CD14-positive monocyte (primary cell): ENCODE data around the gene ADI1. TPM values are rescaled to one million over a fixed set of nuclear protein-coding genes. Genes with fewer than 3 reads are reported as not detected.

Experiments
- DNase-seq, 3 donors: peaks; one replicate each; pipeline ENCODE4 v3.0.0-alpha.2; 2011 to 2022
- H2AFZ ChIP-seq: 2 replicates; pipeline ENCODE4 v1.6.0; 2012; ENCODE audit warnings: mild to moderate bottlenecking, low read depth, low read length, inconsistent platforms; ENCODE audit not compliant: insufficient read depth, poor library complexity, severe bottlenecking
- H3K27ac ChIP-seq, 2 donors: 1 replicate in 1 of 2; 2 replicates in 1 of 2; pipeline ENCODE4 v1.5.1; 2012 to 2013; ENCODE audit warnings: low read length in 2 of 2, control low read depth in 1 of 2, inconsistent platforms in 1 of 2, low read depth in 1 of 2, mild to moderate bottlenecking in 1 of 2
- H3K27me3 ChIP-seq, 2 donors: one replicate each; pipeline versions ENCODE4 v1.6.0 to v1.6.1; 2011 to 2013; ENCODE audit warnings: low read length in 2 of 2; ENCODE audit not compliant: control insufficient read depth in 2 of 2, insufficient read depth in 2 of 2
- H3K36me3 ChIP-seq, 2 donors: replicated peaks in 1 of 2; 1 replicate in 1 of 2; 2 replicates in 1 of 2; pipeline versions ENCODE4 v1.5.1 to v1.6.1; 2012 to 2013; ENCODE audit warnings: low read length in 2 of 2, control low read depth in 1 of 2, inconsistent platforms in 1 of 2, mild to moderate bottlenecking in 1 of 2; ENCODE audit not compliant: insufficient read depth in 2 of 2, control insufficient read depth in 1 of 2
- H3K4me1 ChIP-seq, 2 donors: 1 replicate in 1 of 2; 2 replicates in 1 of 2; pipeline versions ENCODE4 v1.5.1 to v1.6.1; 2012 to 2013; ENCODE audit warnings: low read length in 2 of 2, control low read depth in 1 of 2, inconsistent platforms in 1 of 2, mild to moderate bottlenecking in 1 of 2, moderate library complexity in 1 of 2; ENCODE audit not compliant: insufficient read depth in 2 of 2, control insufficient read depth in 1 of 2
- H3K4me2 ChIP-seq: replicated peaks from 2 replicates; pipeline ENCODE3; 2012; ENCODE audit warnings: low read length, moderate library complexity, mild to moderate bottlenecking; ENCODE audit not compliant: poor library complexity, severe bottlenecking; ENCODE audit errors: extremely low read depth
- H3K4me3 ChIP-seq, 3 experiments: fragments of 200-600 bp in 1 of 3; sonication (generic) in 1 of 3; replicated peaks in 1 of 3; 1 replicate in 2 of 3; 2 replicates in 1 of 3; pipeline ENCODE4 v1.5.1; 2011 to 2013; ENCODE audit warnings: low read length in 3 of 3, mild to moderate bottlenecking in 3 of 3, control low read depth in 2 of 3, low read depth in 2 of 3, inconsistent platforms in 1 of 3, moderate library complexity in 1 of 3
- H3K79me2 ChIP-seq: 2 replicates; pipeline ENCODE4 v1.6.0; 2012; ENCODE audit warnings: mild to moderate bottlenecking, control low read depth, inconsistent platforms, low read length, moderate library complexity; ENCODE audit not compliant: insufficient read depth
- H3K9ac ChIP-seq: 2 replicates; pipeline ENCODE4 v1.6.0; 2017; ENCODE audit warnings: low read length, mild to moderate bottlenecking; ENCODE audit not compliant: insufficient read depth, poor library complexity, severe bottlenecking
- H3K9me3 ChIP-seq, 2 donors: replicated peaks in 1 of 2; 1 replicate in 1 of 2; 2 replicates in 1 of 2; pipeline versions ENCODE4 v1.5.1 to v1.6.1; 2012 to 2013; ENCODE audit warnings: low read length in 2 of 2, control low read depth in 1 of 2; ENCODE audit not compliant: control insufficient read depth in 1 of 2, insufficient read depth in 1 of 2
- H4K20me1 ChIP-seq: 2 replicates; pipeline ENCODE4 v1.6.0; 2012; ENCODE audit warnings: mild to moderate bottlenecking, low read length, control low read depth, moderate library complexity; ENCODE audit not compliant: insufficient read depth
- H3K27ac Mint-ChIP-seq, 7 donors: one replicate each; pipeline ENCODE4 v1.8.0; 2020; ENCODE audit warnings: mild to moderate bottlenecking in 7 of 7, mixed read lengths in 7 of 7, moderate library complexity in 6 of 7, inconsistent platforms in 2 of 7
- H3K27me3 Mint-ChIP-seq, 3 donors: one replicate each; pipeline ENCODE4 v1.8.0; 2021 to 2022; ENCODE audit warnings: low read depth in 3 of 3, mild to moderate bottlenecking in 3 of 3, mixed read lengths in 3 of 3, moderate library complexity in 3 of 3, inconsistent platforms in 1 of 3
- H3K36me3 Mint-ChIP-seq, 2 donors: one replicate each; pipeline ENCODE4 v1.8.0; 2020; ENCODE audit warnings: mixed read lengths in 2 of 2, inconsistent platforms in 1 of 2, mild to moderate bottlenecking in 1 of 2
- H3K4me1 Mint-ChIP-seq: one replicate; pipeline ENCODE4 v1.8.0; 2020; ENCODE audit warnings: mild to moderate bottlenecking, mixed read lengths
- H3K4me3 Mint-ChIP-seq, 2 donors: one replicate each; pipeline ENCODE4 v1.8.0; 2020; ENCODE audit warnings: mild to moderate bottlenecking in 2 of 2, mixed read lengths in 2 of 2, moderate library complexity in 1 of 2
- H3K9me3 Mint-ChIP-seq, 7 donors: one replicate each; pipeline ENCODE4 v1.8.0; 2020 to 2022; ENCODE audit warnings: mixed read lengths in 7 of 7, mild to moderate bottlenecking in 6 of 7, moderate library complexity in 6 of 7, inconsistent platforms in 2 of 7
- CTCF ChIP-seq: fragments of 200-600 bp; IDR thresholded peaks from one replicate; pipeline ENCODE4 v1.8.0; 2022; ENCODE audit warnings: antibody characterized with exemption, mild to moderate bottlenecking
- WGBS: methylation state at CpG from one replicate; pipeline ENCODE4 v1.1.5; 2013; ENCODE audit warnings: missing lambda C conversion rate; ENCODE audit not compliant: insufficient coverage; 5-methylcytosine and 5-hydroxymethylcytosine counted together
- intact Hi-C, 2 donors: fragments of 100-400 bp; cut with micrococcal nuclease; formaldehyde crosslinking; loops; one replicate each; pipeline versions ENCODE4 v1.15.0 to v1.15.1; 2023
- polyA plus RNA-seq, 3 donors: library from polyadenylated mRNA; depleted of rRNA in 1 of 3; unstranded in 2 of 3; stranded (reverse) in 1 of 3; fragments of 300-500 nt in 2 of 3; fragments of >200 nt in 1 of 3; fragmentation: Illumina TruSeq in 2 of 3; gene quantifications; 1 replicate in 2 of 3; 2 replicates in 1 of 3; pipeline ENCODE4 v1.2.3, GENCODE V29; 2012 to 2021

ADI1 gene
- polyA plus RNA-seq, 3 donors = 30.5 to 89.1 (median 79.3) TPM

- Mint-ChIP-seq H3K4me3 (no peak overlapping the region), H3K27me3 (peaks cover 0 to 4% (median 4%) of the 10 kb centered on the region in 3 donors), H3K9me3 (peaks cover 0 to 3% (median 0%) of the 10 kb centered on the region in 7 donors), H3K36me3 (peaks cover 43 to 76% of the 10 kb centered on the region in 2 donors), H3K27ac (peak overlapping the region in 3 of 7 donors; percentile 11 to 34 (median 32)), H3K4me1 (peaks cover 8% of the 10 kb centered on the region)
- no peak overlapping the region for H3K27ac ChIP-seq
- H3K79me2 ChIP-seq = no peaks in the 10 kb centered on the region
- no peaks in the 10 kb centered on the region for H4K20me1 ChIP-seq
- no peaks in the 10 kb centered on the region for H3K4me1 ChIP-seq
- intact Hi-C loops = no loop called here
- no peaks in the 10 kb centered on the region for H3K9me3 ChIP-seq
- no peak for TF ChIP-seq CTCF
- no peak overlapping the region for H3K9ac ChIP-seq
- no peak for DNase-seq
- no peak overlapping the region for H2AFZ ChIP-seq
- WGBS = 87% methylated on average over 22 of the region's 31 CpGs
- H3K4me2 ChIP-seq = no peak overlapping the region
- no peak overlapping the region for H3K4me3 ChIP-seq
- peaks cover 54 to 71% of the 10 kb centered on the region in 2 donors for H3K36me3 ChIP-seq
- no peaks in the 10 kb centered on the region for H3K27me3 ChIP-seq
Measured at GRCh38 chr2:3479430-3480320, 39.7 kb downstream of the ADI1 start.

GRCh38 chr2:3478846-3479385 is 40.4 kb downstream of the ADI1 start:
- Histone ChIP-seq H2AFZ (no peak overlapping the region), H3K36me3 (peaks cover 54 to 79% of the 10 kb centered on the region in 2 donors), H3K9ac (no peak overlapping the region), H3K4me2 (no peak overlapping the region), H3K4me1 (no peaks in the 10 kb centered on the region), H3K27ac (no peak overlapping the region), H3K9me3 (no peaks in the 10 kb centered on the region), H3K27me3 (no peaks in the 10 kb centered on the region), H3K4me3 (no peak overlapping the region), H3K79me2 (no peaks in the 10 kb centered on the region), H4K20me1 (no peaks in the 10 kb centered on the region)
- WGBS = 95% methylated on average over 15 of the region's 19 CpGs
- intact Hi-C loops = no loop called here
- Mint-ChIP-seq H3K4me1 (peaks cover 8% of the 10 kb centered on the region), H3K36me3 (peaks cover 50 to 82% of the 10 kb centered on the region in 2 donors), H3K27me3 (peaks cover 0 to 4% (median 4%) of the 10 kb centered on the region in 3 donors), H3K27ac (no peak overlapping the region), H3K4me3 (no peak overlapping the region), H3K9me3 (no peaks in the 10 kb centered on the region)
- no peak for TF ChIP-seq CTCF
- DNase-seq = no peak
